Measurements from ENCODE around the gene USP22.
A peak's percentile ranks its signal among the peaks of the same experiment; 100 is the strongest.

Gene USP22

GRCh38 chr17:20997711-20998570 lies 44.9 kb downstream of the USP22 start:
- no peak for DNase-seq (ENCODE audit: insufficient read length)

DNA sequence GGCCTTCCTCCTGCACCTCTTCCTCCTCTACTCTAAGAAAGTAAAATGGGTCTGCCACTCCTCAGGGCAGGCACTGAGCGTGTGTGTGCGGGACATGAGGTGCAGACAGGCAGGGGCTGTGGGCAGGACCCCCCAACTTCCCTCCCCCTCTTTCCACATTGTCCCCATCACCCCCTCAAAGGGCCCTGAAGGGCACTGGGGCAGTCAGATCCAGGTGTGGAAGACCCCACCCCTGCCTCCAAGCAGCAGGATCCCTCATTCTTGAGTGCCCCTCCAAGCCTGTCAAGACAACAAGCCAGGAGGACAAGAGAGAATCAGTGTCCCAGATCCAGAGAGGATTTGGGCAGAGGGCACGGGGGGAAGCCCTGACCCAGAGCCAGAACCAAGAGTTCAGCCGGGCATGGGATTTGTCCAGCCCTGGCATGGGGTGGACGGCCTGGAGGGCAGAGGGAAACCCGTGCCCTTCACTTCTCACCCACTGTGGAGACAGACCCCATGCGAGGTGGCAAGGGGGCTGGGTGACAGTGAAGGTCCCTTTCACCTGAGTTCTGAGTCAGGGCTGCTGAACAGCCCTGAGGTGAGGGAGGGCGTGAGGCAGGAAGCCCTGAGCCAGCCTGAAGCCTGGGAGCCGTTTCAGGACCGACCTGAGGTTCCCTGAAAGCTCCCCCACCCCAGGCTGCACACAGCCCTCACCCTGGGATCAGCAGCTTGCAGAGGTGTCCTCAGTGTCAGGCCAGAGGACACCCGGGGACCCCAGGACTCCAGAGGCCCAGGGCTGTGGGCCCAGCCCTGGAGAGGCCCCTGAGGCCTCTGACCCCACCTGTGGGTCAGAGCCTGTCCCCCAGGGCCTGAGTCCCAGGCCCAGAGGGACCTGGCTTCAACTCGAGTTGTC lies 45.8 kb downstream of the USP22 start:
- TF ChIP-seq TAF1 (IDR thresholded peaks at IDR 0.05; ENCODE audit: borderline replicate concordance, low read depth, low read length) = no peak
- TF ChIP-seq POLR2AphosphoS5 (IDR thresholded peaks at IDR 0.05; ENCODE audit: low read depth, low read length) = no peak
- DNase-seq (ENCODE audit: insufficient read length) = no peak
- no peak for FAIRE-seq

More at GRCh38 chr17:20997711-20998570, 44.9 kb downstream of the USP22 start:
- FAIRE-seq = no peak
- TF ChIP-seq TAF1 (IDR thresholded peaks at IDR 0.05; ENCODE audit: borderline replicate concordance, low read depth, low read length) (no peak), POLR2A (IDR thresholded peaks at IDR 0.05; ENCODE audit: low read depth, low read length) (no peak), POLR2AphosphoS5 (IDR thresholded peaks at IDR 0.05; ENCODE audit: low read depth, low read length) (no peak)

DNA sequence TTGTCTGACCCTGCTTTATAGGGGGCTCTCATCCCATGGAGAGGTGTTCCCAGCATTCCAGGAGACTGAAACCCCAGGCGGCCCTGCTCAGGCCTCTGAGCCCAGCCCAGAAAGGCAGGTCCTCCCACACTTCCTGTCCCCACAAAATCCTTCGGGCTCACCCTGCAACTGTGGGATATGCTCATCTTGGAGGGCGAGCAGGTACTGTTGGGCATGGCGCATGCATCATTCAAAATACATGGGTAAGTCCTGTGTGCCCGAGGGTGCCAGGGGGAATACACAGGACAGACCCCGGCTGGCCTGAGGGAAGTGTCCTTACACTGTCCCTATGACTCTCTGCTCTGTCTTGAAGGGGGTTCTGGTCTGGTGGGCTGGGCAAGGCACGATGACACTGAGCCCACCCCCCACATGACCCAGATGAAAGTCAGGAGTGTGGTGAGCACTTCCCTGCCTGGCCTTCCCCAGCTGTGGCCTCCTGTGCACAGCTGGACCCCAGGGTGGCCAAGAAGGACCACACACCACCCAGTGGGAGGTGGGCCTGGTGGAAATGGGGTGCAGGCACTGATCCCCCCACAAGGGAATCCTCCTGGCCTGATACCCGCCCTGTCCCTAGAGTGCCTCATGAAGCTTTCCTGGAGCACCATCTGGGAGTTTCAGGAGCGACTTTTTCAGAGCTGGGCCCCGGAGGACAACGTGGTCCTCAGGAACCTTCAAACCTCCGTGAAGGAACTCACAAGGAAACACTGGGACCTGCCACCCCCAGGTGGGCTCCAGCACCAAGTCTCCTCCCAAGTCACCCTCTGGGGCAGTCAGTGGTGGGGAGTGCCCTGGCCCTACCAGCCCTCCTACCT lies 46.7 kb downstream of the USP22 start:
- FAIRE-seq = no peak
- TF ChIP-seq TAF1 (IDR thresholded peaks at IDR 0.05; ENCODE audit: borderline replicate concordance, low read depth, low read length) (no peak), POLR2AphosphoS5 (IDR thresholded peaks at IDR 0.05; ENCODE audit: low read depth, low read length) (no peak), POLR2A (IDR thresholded peaks at IDR 0.05; ENCODE audit: low read depth, low read length) (no peak)
- no peak for DNase-seq (ENCODE audit: insufficient read length)

DNA sequence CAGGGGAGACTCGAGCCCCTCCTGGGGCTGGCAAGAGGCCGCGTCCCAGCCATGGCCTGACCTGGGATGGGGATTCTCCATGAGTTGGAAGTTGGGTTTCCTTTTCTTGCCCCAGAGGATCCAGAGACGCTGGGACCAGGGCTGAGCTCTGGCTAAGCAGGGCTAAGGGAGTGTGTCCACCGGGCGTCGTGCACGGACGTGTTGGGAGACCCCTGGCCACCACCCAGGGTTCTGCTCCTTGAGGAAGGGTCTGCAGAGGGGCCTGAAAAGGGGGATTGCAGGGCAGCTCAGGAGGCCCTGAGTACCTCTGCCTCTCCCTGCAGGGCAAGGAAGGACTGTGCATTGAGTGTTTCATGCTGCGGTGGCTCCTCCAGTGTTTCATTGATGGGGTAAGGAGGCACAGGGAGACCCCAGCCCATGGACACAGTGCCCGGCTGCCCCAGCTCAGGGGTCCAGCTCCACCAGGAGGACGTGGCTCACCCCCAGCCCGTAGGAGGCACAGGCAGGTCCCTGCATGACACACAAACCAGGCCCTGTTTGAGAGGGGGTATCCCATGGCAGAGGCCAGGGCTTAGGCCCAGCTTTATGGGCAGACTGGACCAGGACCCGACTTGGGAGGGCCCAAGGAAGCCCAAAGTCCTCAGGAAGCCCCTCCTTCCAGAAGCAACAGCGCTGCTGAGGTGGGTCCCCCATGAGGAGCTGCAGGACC lies 47.5 kb downstream of the USP22 start:
- DNase-seq (ENCODE audit: insufficient read length) = no peak
- no peak for FAIRE-seq
- TF ChIP-seq TAF1 (IDR thresholded peaks at IDR 0.05; ENCODE audit: borderline replicate concordance, low read depth, low read length) (no peak), POLR2AphosphoS5 (IDR thresholded peaks at IDR 0.05; ENCODE audit: low read depth, low read length) (no peak), POLR2A (IDR thresholded peaks at IDR 0.05; ENCODE audit: low read depth, low read length) (no peak)

GRCh38 chr17:20994779-20995149 lies 48.0 kb downstream of the USP22 start:
- TF ChIP-seq POLR2A (IDR thresholded peaks at IDR 0.05; ENCODE audit: low read depth, low read length) (no peak), POLR2AphosphoS5 (IDR thresholded peaks at IDR 0.05; ENCODE audit: low read depth, low read length) (no peak), TAF1 (IDR thresholded peaks at IDR 0.05; ENCODE audit: borderline replicate concordance, low read depth, low read length) (no peak)
- no peak for FAIRE-seq

GRCh38 chr17:20993863-20994778 lies 48.7 kb downstream of the USP22 start:
- TF ChIP-seq TAF1 (IDR thresholded peaks at IDR 0.05; ENCODE audit: borderline replicate concordance, low read depth, low read length) = no peak
- TF ChIP-seq POLR2AphosphoS5 (IDR thresholded peaks at IDR 0.05; ENCODE audit: low read depth, low read length) = no peak
- TF ChIP-seq POLR2A (IDR thresholded peaks at IDR 0.05; ENCODE audit: low read depth, low read length) = no peak
- DNase-seq (ENCODE audit: insufficient read length) = no peak
- FAIRE-seq = no peak

More at GRCh38 chr17:20994779-20995149, 48.0 kb downstream of the USP22 start:
- no peak for DNase-seq (ENCODE audit: insufficient read length)

- DNase-seq (ENCODE audit: insufficient read length) (peak; percentile 88), FAIRE-seq (peak; percentile 92)
- no peak for TF ChIP-seq TAF1 (IDR thresholded peaks at IDR 0.05; ENCODE audit: borderline replicate concordance, low read depth, low read length)
- TF ChIP-seq POLR2A (IDR thresholded peaks at IDR 0.05; ENCODE audit: low read depth, low read length) = no peak
- TF ChIP-seq POLR2AphosphoS5 (IDR thresholded peaks at IDR 0.05; ENCODE audit: low read depth, low read length) = no peak
These were observed 49.6 kb downstream of the USP22 start for GRCh38 chr17:20992987-20993862.

DNA sequence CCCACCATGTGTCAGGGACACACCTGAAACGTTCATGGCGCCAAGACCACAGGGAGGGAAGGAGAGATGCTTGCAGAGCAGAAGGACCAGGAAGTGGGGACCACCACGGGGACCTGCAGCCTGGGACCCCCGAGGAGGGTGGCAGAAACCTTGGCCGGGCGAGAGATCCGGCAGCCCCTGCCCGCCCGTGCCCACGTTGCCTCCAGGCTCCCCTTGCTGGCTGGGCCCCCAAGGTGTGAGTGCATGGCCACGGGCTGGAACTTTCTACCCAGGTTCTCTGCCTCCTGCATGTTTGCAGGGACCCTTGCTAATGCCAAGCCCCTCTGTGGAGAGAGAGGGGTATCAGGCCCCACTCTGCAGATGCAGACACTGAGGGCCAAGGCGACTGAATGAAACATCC lies 50.4 kb downstream of the USP22 start:
- FAIRE-seq = no peak
- no peak for DNase-seq (ENCODE audit: insufficient read length)
- no peak for TF ChIP-seq POLR2AphosphoS5 (IDR thresholded peaks at IDR 0.05; ENCODE audit: low read depth, low read length)
- TF ChIP-seq POLR2A (IDR thresholded peaks at IDR 0.05; ENCODE audit: low read depth, low read length) = no peak
- TF ChIP-seq TAF1 (IDR thresholded peaks at IDR 0.05; ENCODE audit: borderline replicate concordance, low read depth, low read length) = no peak

Measured in GM12892 (cell line).